HCT116 (cell line): ENCODE data around the gene CDYL. TPM values are rescaled to one million over a fixed set of nuclear protein-coding genes. Genes with fewer than 3 reads are reported as not detected.

Experiments used
- ATAC-seq: fragments of 200-7000 bp; cut with Tn5 transposase; 2 replicates; pipeline ENCODE4 v1.9.1; 2020; ENCODE audit warnings: mild to moderate bottlenecking, moderate library complexity
- BruUV-seq: library from RNA; stranded (reverse); fragments of 400-500 nt; replicated peaks from 2 replicates; lab custom pipeline; 2021; lab: Mats Ljungman, UMichigan
- CTCF ChIA-PET: fragments of 300-600 bp; sonication (Branson Sonifier 250); formaldehyde crosslinking; loops from one replicate; lab custom pipeline; 2021; ENCODE audit warnings: antibody characterized with exemption; lab: Charles Lee
- POLR2A ChIA-PET: fragments of 300-600, 350-600 bp; sonication (Branson Sonifier 250); formaldehyde crosslinking; loops from one replicate; lab custom pipeline; 2021; ENCODE audit warnings: antibody characterized with exemption; lab: Charles Lee
- RAD21 ChIA-PET, 2 experiments: fragments of 300-600 bp; sonication (Branson Sonifier 250); formaldehyde crosslinking; loops; one replicate each; lab custom pipeline; 2023; ENCODE audit warnings: low total read pairs in 2 of 2; ENCODE audit not compliant: uncharacterized antibody in 2 of 2, unreplicated experiment in 2 of 2, low non-redundant PET in 1 of 2; lab: Charles Lee
- DNase-seq: peaks from one replicate; pipeline ENCODE4 v3.0.0-alpha.2; 2010; ENCODE audit warnings: low read depth, low spot score
- H2AFZ ChIP-seq: fragments of 200-600 bp; shearing (Covaris generic), sonication (generic); 2 replicates; pipeline ENCODE4 v1.6.1; 2017; ENCODE audit warnings: low read depth, mixed run types, mixed read lengths, antibody characterized with exemption, low read length; ENCODE audit not compliant: poor library complexity, severe bottlenecking
- H3K27ac ChIP-seq: 2 replicates; pipeline ENCODE4 v1.5.1; 2012; ENCODE audit warnings: low read depth, low read length
- H3K27me3 ChIP-seq: fragments of 200-600 bp; sonication (generic); 2 replicates; pipeline ENCODE4 v1.6.1; 2016; ENCODE audit warnings: mixed run types, low read length, mixed read lengths; ENCODE audit not compliant: insufficient read depth
- H3K36me3 ChIP-seq, 2 experiments: fragments of 200-500 bp in 1 of 2; fragments of 200-600 bp in 1 of 2; sonication (Bioruptor generic) in 1 of 2; sonication (generic) in 1 of 2; 2 replicates each; pipeline versions ENCODE4 v1.5.1 to v1.6.1; 2014 to 2016; ENCODE audit warnings: low read length in 2 of 2, inconsistent platforms in 1 of 2, mixed read lengths in 1 of 2, mixed run types in 1 of 2; ENCODE audit not compliant: insufficient read depth in 2 of 2, control insufficient read depth in 1 of 2
- H3K4me1 ChIP-seq, 2 experiments: fragments of 200-600 bp in 1 of 2; sonication (generic) in 1 of 2; 2 replicates each; pipeline versions ENCODE4 v1.5.1 to v1.6.1; 2012 to 2017; ENCODE audit warnings: low read length in 2 of 2, inconsistent platforms in 1 of 2, mild to moderate bottlenecking in 1 of 2, mixed read lengths in 1 of 2, mixed run types in 1 of 2, moderate library complexity in 1 of 2; ENCODE audit not compliant: insufficient read depth in 2 of 2, control insufficient read depth in 1 of 2
- H3K4me2 ChIP-seq: fragments of 200-600 bp; sonication (generic); 2 replicates; pipeline ENCODE4 v1.6.1; 2017; ENCODE audit warnings: mixed run types, low read length, mixed read lengths
- H3K4me3 ChIP-seq, 2 experiments: fragments of 200-600 bp in 1 of 2; sonication (generic) in 1 of 2; replicated peaks in 1 of 2; 2 replicates each; pipeline ENCODE4 v1.5.1; 2011 to 2016; ENCODE audit warnings: low read length in 2 of 2, control low read depth in 1 of 2, low read depth in 1 of 2, mild to moderate bottlenecking in 1 of 2, mixed read lengths in 1 of 2, mixed run types in 1 of 2
- H3K79me2 ChIP-seq: fragments of 200-600 bp; sonication (generic); 2 replicates; pipeline ENCODE4 v1.6.1; 2017; ENCODE audit warnings: mild to moderate bottlenecking, mixed run types, low read length, moderate library complexity, mixed read lengths; ENCODE audit not compliant: insufficient read depth
- H3K9ac ChIP-seq: fragments of 200-600 bp; sonication (generic); 2 replicates; pipeline ENCODE4 v1.6.1; 2016; ENCODE audit warnings: low read length, mixed read lengths
- H3K9me2 ChIP-seq: fragments of 200-600 bp; sonication (generic), shearing (Covaris generic); 2 replicates; pipeline ENCODE4 v1.6.1; 2017; ENCODE audit warnings: mixed run types, mild to moderate bottlenecking, moderate library complexity; ENCODE audit not compliant: insufficient read depth
- H3K9me3 ChIP-seq, 2 experiments: fragments of 200-500 bp in 1 of 2; fragments of 200-600 bp in 1 of 2; sonication (Bioruptor generic) in 1 of 2; sonication (generic) in 1 of 2; 2 replicates each; pipeline ENCODE4 v1.6.1; 2014 to 2017; ENCODE audit warnings: low read length in 2 of 2, mixed read lengths in 2 of 2, inconsistent platforms in 1 of 2, low read depth in 1 of 2, mild to moderate bottlenecking in 1 of 2, mixed run types in 1 of 2, moderate library complexity in 1 of 2; ENCODE audit not compliant: control insufficient read depth in 1 of 2, insufficient read depth in 1 of 2
- H4K20me1 ChIP-seq: fragments of 200-600 bp; sonication (generic), shearing (Covaris generic); 2 replicates; pipeline ENCODE4 v1.6.1; 2017; ENCODE audit warnings: mixed run types, mild to moderate bottlenecking, moderate library complexity; ENCODE audit not compliant: insufficient read depth
- EGR1 ChIP-seq: IDR thresholded peaks from 2 replicates; pipeline ENCODE4 v1.6.1; 2012; ENCODE audit warnings: low read depth
- EZH2 ChIP-seq: fragments of 200-600 bp; sonication (generic); IDR thresholded peaks from 2 replicates; pipeline ENCODE4 v1.6.1; 2017; ENCODE audit warnings: antibody characterized with exemption, mixed run types
- FOSL1 ChIP-seq: IDR thresholded peaks from 2 replicates; pipeline ENCODE4 v1.6.1; 2012; ENCODE audit warnings: low read depth
- JUND ChIP-seq: IDR thresholded peaks from 2 replicates; pipeline ENCODE4 v1.6.1; 2012
- POLR2A ChIP-seq: IDR thresholded peaks from 2 replicates; pipeline ENCODE4 v1.7.0; 2011; ENCODE audit warnings: borderline replicate concordance; ENCODE audit not compliant: insufficient read depth, insufficient read length; ENCODE audit errors: extremely low read depth
- RAD21 ChIP-seq: IDR thresholded peaks from 2 replicates; pipeline ENCODE4 v1.6.1; 2012; ENCODE audit warnings: low read depth, mild to moderate bottlenecking
- SIN3A ChIP-seq: IDR thresholded peaks from 2 replicates; pipeline ENCODE4 v1.6.1; 2012; ENCODE audit warnings: low read depth
- SP1 ChIP-seq: IDR thresholded peaks from 2 replicates; pipeline ENCODE4 v1.6.1; 2012; ENCODE audit warnings: low read depth
- SRF ChIP-seq: IDR thresholded peaks from 2 replicates; pipeline ENCODE4 v1.6.1; 2012; ENCODE audit warnings: low read depth
- TCF7L2 ChIP-seq: IDR thresholded peaks from 2 replicates; pipeline ENCODE4 v1.7.0; 2011; ENCODE audit warnings: borderline replicate concordance, inconsistent platforms; ENCODE audit not compliant: insufficient read depth, insufficient read length; ENCODE audit errors: extremely low read depth
- ZFX ChIP-seq: fragments of 450-650 bp; IDR thresholded peaks from 2 replicates; pipeline ENCODE4 v1.6.1; 2017
- ZNF274 ChIP-seq: fragments of 200-500 bp; sonication (Bioruptor generic); IDR thresholded peaks from 2 replicates; pipeline ENCODE4 v1.6.1; 2014; ENCODE audit warnings: mild to moderate bottlenecking, low read depth, low read length, inconsistent platforms
- intact Hi-C: fragments of 100-400 bp; cut with micrococcal nuclease; formaldehyde crosslinking; loops from 2 replicates; pipeline ENCODE4 v1.10.0; 2022
- total RNA-seq: library from RNA; stranded (reverse); gene quantifications from one replicate; pipeline ENCODE4 v1.2.1, GENCODE V29; 2021; ENCODE audit not compliant: unreplicated experiment
- TF ChIP-seq, protein P1 (sequence below): IDR thresholded peaks from 2 replicates; pipeline ENCODE4 v1.6.1; 2012
- TF ChIP-seq, protein P2 (sequence below): IDR thresholded peaks from 2 replicates; pipeline ENCODE4 v1.6.1; 2011; ENCODE audit warnings: mild to moderate bottlenecking, low read length, moderate library complexity; ENCODE audit not compliant: insufficient replicate concordance; ENCODE audit errors: extremely low read depth
- TF ChIP-seq, protein P3 (sequence below), 3 experiments: fragments of 200-600 bp in 1 of 3; sonication (generic) in 1 of 3; IDR thresholded peaks in 2 of 3; conservative IDR thresholded peaks in 1 of 3; 2 replicates each; pipeline ENCODE4 v1.5.1; 2012 to 2017; ENCODE audit warnings: low read depth in 2 of 3, low read length in 2 of 3, antibody characterized with exemption in 1 of 3, borderline replicate concordance in 1 of 3, control low read depth in 1 of 3, mild to moderate bottlenecking in 1 of 3, mixed read lengths in 1 of 3, mixed run types in 1 of 3, moderate library complexity in 1 of 3; ENCODE audit not compliant: insufficient read depth in 1 of 3

CDYL gene
- total RNA-seq, 1 experiment from 2014 or later = 42.6 TPM

DNA sequence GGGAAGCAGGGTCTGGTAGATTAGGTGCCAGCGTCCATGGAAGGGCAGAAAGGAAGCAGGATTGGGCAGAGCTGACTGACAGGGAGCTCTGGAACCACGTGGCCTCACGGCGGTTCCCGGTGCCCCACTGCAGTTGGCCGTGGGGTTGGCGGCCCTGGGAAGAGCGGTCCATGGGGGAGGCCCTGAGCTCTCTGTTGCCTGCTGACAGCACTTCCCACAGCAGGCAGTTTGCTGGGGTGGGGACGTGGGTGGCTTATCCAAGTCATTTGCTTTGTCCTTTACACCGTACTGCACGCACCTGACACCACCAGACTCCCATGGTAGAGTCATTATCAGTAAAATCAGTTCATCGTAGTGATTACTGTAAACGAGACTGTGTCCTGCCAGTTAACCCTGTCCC lies 171.5 kb downstream of the CDYL start:
- ChIA-PET CTCF (no interaction called here), POLR2A (no interaction called here), RAD21 (no interaction called here)
- no peak for DNase-seq
- no peak overlapping the region for H3K27ac ChIP-seq
- 0 out of 2 replicates have a peak, but pooled peaks cover 4% of the 10 kb centered on the region for H3K79me2 ChIP-seq
- H2AFZ ChIP-seq = no peak overlapping the region
- H3K36me3 ChIP-seq = peaks cover 0 to 7% of the 10 kb centered on the region in 2 experiments; a peak in 2 of 4 replicates
- TF ChIP-seq SP1 (no peak), TCF7L2 (no peak), POLR2A (no peak), SRF (no peak), EZH2 (no peak), EGR1 (no peak), JUND (no peak), FOSL1 (no peak), ZFX (no peak), SIN3A (no peak), ZNF274 (no peak), RAD21 (no peak)
- TF ChIP-seq, protein P1, sequence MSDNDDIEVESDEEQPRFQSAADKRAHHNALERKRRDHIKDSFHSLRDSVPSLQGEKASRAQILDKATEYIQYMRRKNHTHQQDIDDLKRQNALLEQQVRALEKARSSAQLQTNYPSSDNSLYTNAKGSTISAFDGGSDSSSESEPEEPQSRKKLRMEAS = no peak
- TF ChIP-seq, protein P2, sequence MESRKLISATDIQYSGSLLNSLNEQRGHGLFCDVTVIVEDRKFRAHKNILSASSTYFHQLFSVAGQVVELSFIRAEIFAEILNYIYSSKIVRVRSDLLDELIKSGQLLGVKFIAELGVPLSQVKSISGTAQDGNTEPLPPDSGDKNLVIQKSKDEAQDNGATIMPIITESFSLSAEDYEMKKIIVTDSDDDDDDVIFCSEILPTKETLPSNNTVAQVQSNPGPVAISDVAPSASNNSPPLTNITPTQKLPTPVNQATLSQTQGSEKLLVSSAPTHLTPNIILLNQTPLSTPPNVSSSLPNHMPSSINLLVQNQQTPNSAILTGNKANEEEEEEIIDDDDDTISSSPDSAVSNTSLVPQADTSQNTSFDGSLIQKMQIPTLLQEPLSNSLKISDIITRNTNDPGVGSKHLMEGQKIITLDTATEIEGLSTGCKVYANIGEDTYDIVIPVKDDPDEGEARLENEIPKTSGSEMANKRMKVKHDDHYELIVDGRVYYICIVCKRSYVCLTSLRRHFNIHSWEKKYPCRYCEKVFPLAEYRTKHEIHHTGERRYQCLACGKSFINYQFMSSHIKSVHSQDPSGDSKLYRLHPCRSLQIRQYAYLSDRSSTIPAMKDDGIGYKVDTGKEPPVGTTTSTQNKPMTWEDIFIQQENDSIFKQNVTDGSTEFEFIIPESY = no peak
- TF ChIP-seq, protein P3, sequence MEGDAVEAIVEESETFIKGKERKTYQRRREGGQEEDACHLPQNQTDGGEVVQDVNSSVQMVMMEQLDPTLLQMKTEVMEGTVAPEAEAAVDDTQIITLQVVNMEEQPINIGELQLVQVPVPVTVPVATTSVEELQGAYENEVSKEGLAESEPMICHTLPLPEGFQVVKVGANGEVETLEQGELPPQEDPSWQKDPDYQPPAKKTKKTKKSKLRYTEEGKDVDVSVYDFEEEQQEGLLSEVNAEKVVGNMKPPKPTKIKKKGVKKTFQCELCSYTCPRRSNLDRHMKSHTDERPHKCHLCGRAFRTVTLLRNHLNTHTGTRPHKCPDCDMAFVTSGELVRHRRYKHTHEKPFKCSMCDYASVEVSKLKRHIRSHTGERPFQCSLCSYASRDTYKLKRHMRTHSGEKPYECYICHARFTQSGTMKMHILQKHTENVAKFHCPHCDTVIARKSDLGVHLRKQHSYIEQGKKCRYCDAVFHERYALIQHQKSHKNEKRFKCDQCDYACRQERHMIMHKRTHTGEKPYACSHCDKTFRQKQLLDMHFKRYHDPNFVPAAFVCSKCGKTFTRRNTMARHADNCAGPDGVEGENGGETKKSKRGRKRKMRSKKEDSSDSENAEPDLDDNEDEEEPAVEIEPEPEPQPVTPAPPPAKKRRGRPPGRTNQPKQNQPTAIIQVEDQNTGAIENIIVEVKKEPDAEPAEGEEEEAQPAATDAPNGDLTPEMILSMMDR (IDR thresholded peaks at IDR 0.05 in 2 of 3, conservative IDR thresholded peaks at IDR 0.05 in 1 of 3; ENCODE audit: borderline replicate concordance in 1 of 3, insufficient read depth in 1 of 3, low read depth in 2 of 3, low read length in 2 of 3) = no peak
- intact Hi-C loops = no loop called here
- H3K4me1 ChIP-seq = peaks cover under 1 to 1% of the 10 kb centered on the region in 2 experiments; a peak in 3 of 4 replicates
- no peak for ATAC-seq
- H3K9me2 ChIP-seq = no peaks in the 10 kb centered on the region
- BruUV-seq = no TSS peak
- H3K9me3 ChIP-seq = no peaks in the 10 kb centered on the region
- H3K27me3 ChIP-seq = no peaks in the 10 kb centered on the region
- no peak overlapping the region for H3K4me3 ChIP-seq
- H3K9ac ChIP-seq = no peak overlapping the region
- peaks cover under 1% of the 10 kb centered on the region; the same call in 1 of the 2 replicates for H4K20me1 ChIP-seq
- no peak overlapping the region for H3K4me2 ChIP-seq
